OCI-LY1 (cell line): ENCODE data around the gene MAZ.

Source experiments
- CTCF ChIP-seq: fragments of 200-600 bp; sonication (generic), shearing (Covaris generic); IDR thresholded peaks from 2 replicates; pipeline ENCODE4 v1.5.1; 2017; ENCODE audit warnings: mild to moderate bottlenecking, antibody characterized with exemption, low read length, moderate library complexity, mixed read lengths
- EZH2 ChIP-seq: fragments of 200-600 bp; sonication (generic), shearing (Covaris generic); IDR thresholded peaks from 2 replicates; pipeline ENCODE4 v1.8.0; 2017; ENCODE audit warnings: borderline replicate concordance, mixed run types, mild to moderate bottlenecking, antibody characterized with exemption, low read length, moderate library complexity, mixed read lengths

- TF ChIP-seq CTCF: no peak
- no peak for TF ChIP-seq EZH2
Observed at GRCh38 chr16:29844575-29845331, 38.4 kb downstream of the MAZ start.
